Bone marrow (tissue), 2 donors: ENCODE data around the gene STPG3.

Experiments used
- DNase-seq, 2 donors: peaks; one replicate each; lab custom pipeline; 2025; lab: John Stamatoyannopoulos, UW

STPG3 gene

GRCh38 chr9:137266585-137267453, 15.7 kb downstream of the STPG3 start:
- DNase-seq = no peak

DNA sequence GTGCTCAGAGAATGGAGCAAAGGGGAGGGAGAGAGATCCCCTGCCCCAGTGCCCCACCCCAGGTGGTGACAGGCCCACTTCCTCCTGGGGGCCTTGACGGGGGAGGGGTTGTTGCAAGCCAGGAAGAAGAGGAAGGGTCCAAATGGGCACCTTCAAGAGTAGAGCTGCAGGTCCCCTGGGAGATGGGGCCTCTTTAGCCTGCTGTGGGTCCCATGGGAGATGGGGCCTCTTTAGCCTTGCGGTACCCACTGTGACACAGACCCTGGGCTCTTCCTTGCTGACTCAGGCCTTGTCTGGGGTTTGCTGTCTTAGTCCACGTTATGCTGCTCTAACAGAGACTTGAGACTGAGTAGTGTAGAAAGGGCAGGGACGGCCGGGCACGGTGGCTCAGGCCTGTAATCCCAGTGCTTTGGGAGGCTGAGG, 16.9 kb downstream of the STPG3 start:
- no peak for DNase-seq

DNA sequence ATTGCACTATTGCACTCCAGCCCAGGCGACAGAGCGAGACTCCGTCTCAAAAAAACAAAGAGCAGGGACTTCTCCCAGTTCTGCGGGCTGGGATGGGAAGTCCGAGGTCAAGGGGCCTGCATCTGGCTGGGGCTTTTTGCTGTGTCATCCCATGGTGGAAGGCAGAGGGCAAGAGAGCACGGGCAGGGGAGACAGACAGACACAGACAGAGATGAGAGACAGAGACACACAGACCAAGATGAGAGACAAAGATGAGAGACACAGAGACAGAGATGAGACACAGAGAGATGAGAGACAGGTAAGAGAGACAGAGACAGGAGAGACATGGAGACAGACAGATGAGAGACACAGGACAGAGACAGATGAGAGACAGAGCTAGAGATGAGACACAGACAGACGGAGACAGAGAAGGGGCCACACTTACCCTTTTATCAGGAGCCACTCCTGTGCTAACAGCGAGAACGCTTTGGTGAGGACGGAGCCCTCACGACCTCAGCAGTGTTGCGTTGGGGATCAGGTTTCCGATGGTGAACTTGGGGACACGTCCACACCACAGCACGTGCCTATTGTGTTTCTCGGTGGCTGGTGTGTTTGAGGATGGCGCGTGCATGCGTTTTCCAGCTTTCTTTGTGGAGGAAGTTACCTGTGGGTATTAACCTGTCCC, 17.6 kb downstream of the STPG3 start:
- DNase-seq = no peak

GRCh38 chr9:137269231-137269772, 18.2 kb downstream of the STPG3 start:
- no peak for DNase-seq

DNA sequence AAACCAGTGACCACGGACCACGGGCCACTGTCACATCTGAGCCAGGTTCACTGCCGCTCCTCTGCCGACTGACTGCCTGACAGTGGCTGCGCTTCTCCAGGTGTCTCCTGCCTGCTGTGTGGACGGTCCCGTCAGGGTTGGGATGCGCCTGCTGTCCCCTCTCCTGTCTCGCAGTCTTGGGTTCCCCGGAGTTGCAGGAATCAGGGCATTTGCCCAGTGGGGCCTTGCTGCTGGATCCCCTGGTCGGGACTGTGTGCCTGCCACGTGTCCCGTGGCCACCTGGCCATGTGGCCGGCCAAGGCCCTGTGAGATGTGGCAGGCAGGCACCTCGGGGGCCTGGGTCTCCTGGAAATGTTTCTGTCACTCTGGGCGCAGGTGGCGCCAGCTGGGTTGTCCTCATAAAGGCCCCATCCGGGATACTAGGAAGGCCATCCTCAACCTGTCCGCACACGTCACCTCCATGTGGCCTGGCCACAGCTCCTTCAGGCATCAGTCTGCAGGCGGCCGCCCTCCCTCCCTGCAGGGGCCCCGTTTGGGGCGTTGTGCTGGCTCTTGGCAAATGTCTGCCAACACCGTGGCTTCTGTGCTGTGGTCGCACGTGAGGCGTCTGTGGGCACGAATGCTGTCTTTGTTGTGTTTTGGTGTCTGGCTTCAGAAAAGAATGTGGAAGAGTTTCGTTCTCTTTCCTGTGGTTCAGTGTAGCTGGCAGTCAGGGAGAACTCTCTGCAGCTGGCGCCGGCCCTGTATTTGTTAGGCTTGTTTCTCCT, 20.0 kb downstream of the STPG3 start:
- DNase-seq = peak in 1 of 2 donors; percentile 32

GRCh38 chr9:137271696-137272076, 20.6 kb downstream of the STPG3 start:
- no peak for DNase-seq

GRCh38 chr9:137272241-137273094, 21.4 kb downstream of the STPG3 start:
- DNase-seq = no peak

DNA sequence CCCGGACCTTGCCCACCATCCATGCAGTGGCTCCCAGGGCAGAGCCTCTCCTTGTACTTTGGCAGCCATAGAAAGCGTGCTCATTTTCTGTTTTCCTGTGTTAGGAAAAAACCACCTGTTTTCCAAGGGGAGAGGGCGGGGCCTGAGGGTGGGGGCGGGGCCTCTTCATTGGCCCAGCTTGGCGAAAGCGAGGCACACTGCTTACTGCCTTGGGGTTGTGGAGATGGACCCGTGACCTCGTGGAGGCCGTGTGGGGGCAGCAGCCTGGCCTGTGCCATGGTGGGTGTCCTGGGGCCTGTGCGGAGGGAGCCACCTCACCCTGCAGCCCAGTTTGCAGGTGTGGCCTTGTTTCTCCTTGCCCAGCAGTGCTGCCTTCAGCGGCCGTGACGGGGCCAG, 22.0 kb downstream of the STPG3 start:
- DNase-seq = no peak

GRCh38 chr9:137273611-137274320, 22.7 kb downstream of the STPG3 start:
- no peak for DNase-seq

DNA sequence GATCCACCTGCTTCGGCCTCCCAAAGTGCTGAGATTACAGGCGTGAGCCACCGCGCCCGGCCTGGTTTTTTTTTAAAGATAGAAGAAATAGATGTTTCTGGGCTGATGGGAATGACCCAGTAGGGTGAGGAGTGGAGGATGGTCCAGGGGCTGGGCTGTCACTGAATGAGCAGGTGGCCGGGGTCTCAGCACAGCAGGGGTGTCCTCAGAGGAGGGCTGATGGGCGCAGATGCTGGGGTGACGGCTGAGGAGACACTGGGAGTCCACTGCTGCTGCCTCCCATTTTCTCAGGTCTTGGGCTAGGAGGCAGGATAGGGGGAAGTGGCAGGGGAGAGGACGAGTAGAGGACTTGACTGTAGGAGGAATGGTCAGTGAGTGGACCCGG, 24.1 kb downstream of the STPG3 start:
- no peak for DNase-seq

GRCh38 chr9:137275588-137276472, 24.7 kb downstream of the STPG3 start:
- no peak for DNase-seq

- peak in 1 of 2 donors; percentile 45 for DNase-seq
Observed at GRCh38 chr9:137276473-137277328, 25.6 kb downstream of the STPG3 start.

GRCh38 chr9:137277329-137278041, 26.4 kb downstream of the STPG3 start, which contains the start of gene TOR4A:
TSS of gene TOR4A (plus strand) at chr9:137277726. CDS start at chr9:137278690, 964 bp downstream.
- DNase-seq = peak; percentile 31 to 57

DNA sequence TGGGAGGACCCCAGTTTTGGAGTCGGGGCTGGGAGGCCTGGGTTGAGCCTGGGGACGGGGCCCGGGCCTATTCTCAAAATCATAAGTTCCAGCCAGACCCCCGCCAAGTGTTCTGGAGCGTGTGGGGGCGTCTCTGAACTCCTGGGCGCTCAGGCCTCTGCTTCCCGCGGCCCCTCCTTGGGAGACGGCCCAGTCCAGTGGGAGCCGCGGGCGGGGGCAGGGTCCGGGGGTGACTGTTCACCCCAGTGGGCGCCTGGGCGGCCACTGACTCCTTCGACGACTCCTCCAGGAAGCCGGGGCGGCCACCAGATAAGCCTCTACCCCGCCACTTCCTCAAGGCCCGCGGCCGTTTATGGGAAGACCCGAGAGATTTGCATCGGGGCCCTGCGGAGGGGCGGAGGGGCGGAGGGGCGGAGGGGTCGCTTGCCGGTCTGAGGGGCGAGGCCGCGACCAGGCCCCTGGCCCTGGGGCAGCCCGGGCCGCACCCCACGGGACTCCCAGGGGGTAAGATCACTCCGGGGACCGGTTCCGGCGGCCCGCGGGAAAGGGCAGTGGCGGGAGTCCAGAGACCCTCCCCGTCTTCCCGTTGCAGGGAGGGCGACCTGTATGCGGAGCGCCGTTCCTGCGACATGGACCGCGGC, 27.1 kb downstream of the STPG3 start:
- no peak for DNase-seq

GRCh38 chr9:137278721-137279711, 27.9 kb downstream of the STPG3 start:
- DNase-seq = no peak
